ENCODE data around the gene CUBN. TPM values are rescaled to one million over a fixed set of nuclear protein-coding genes. Genes with fewer than 3 reads are reported as not detected.

The CUBN gene
- total and polyA plus RNA-seq, 8 donors = under 0.01 to 16.3 (median 1.2) TPM

DNA sequence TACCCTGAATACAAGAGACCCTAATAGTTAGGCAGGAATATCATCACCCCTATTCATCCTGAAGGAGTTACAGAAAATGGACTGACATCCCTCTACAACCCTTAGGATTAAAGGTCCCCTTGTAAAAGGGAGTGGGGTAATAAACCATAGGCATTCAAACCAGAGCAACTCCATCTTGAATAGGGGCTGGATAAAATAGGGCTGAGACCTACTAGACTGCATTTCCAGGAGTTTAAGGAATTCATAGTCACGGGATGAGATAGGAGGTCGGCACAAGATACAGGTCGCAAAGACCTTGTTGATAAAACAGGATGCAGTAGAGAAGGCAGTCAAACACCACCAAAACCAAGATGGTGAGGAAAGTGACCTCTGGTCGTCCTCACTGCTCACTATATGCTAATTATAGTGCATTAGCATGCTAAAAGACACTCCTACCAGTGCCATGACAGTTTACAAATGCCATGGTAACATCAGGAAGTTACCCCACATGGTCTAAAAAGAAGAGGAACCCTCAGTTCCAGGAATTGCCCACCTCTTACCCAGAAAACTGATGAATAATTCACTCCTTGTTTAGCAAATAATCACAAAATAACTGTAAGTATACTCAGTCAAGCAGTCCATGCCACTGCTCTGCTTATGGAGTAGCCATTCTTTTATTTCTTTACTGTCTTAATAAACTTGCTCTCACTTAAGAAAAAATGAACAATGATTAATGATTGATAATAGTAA, 37.2 kb downstream of the CUBN start:
- Histone ChIP-seq H3K27ac (no peak overlapping the region), H3K4me3 (no peak overlapping the region), H3K36me3 (no peaks in the 10 kb centered on the region), H3K9me3 (peaks cover 0 to 7% (median 0%) of the 10 kb centered on the region in 4 donors), H3K4me1 (no peaks in the 10 kb centered on the region), H3K27me3 (no peaks in the 10 kb centered on the region)
- WGBS, 5 donors = 77 to 96% (median 85%) methylated on average over 4 of the region's 4 CpGs
- TF ChIP-seq POLR2AphosphoS5 (IDR thresholded peaks at IDR 0.05) = no peak
- no peak for TF ChIP-seq EP300 (IDR thresholded peaks at IDR 0.05)
- TF ChIP-seq CTCF (IDR thresholded peaks at IDR 0.05) = no peak
- TF ChIP-seq POLR2A (IDR thresholded peaks at IDR 0.05) = no peak
- DNase-seq = no peak
- intact Hi-C loops (cut with DNase I; ENCODE audit: low total_unique reads) = no loop called here

DNA sequence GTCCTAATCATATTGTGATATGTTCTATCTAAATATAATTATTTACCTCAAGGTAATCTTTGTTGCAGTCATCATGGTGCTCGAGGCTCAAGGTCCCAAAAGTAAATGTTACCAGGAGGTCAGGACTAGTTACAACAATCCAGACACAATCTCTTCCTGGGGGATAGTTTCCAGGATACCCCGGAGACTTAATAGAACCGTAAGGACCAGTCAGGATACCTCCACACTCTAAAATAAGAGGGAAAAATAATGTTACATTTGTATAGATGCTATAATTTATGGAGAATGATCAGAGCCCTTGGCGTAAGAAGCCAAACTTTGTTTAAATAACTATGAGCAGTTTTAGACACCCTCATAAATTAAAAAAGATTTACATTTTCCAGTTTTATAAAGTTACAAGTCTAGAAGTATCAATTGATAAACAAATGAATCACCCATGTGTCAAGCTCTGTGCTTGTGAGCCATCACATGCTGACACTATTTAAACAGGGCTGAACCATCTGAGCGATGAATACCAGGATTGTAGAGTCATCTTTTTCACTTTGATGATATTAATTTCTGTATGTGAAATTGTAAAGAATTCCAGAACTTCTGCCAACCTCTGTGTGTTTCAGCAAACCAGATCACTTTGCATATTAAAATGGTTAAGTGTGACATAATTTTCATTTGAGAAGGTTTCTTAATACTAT, 41.3 kb downstream of the CUBN start:
- no peak for DNase-seq
- Histone ChIP-seq H3K27me3 (no peaks in the 10 kb centered on the region), H3K36me3 (no peaks in the 10 kb centered on the region), H3K9me3 (no peaks in the 10 kb centered on the region), H3K4me1 (no peaks in the 10 kb centered on the region), H3K4me3 (no peak overlapping the region), H3K27ac (no peak overlapping the region)
- WGBS, 5 donors = 61 to 79% (median 71%) methylated on average over 5 of the region's 5 CpGs
- TF ChIP-seq EP300 (IDR thresholded peaks at IDR 0.05) (no peak), CTCF (IDR thresholded peaks at IDR 0.05) (no peak), POLR2A (IDR thresholded peaks at IDR 0.05) (no peak), POLR2AphosphoS5 (IDR thresholded peaks at IDR 0.05) (no peak)
- intact Hi-C loops (cut with DNase I; ENCODE audit: low total_unique reads) = no loop called here

GRCh38 chr10:17086865-17087367, 42.7 kb downstream of the CUBN start:
- no peak for DNase-seq
- no peak overlapping the region for H3K27ac ChIP-seq
- TF ChIP-seq POLR2A (IDR thresholded peaks at IDR 0.05) = no peak
- TF ChIP-seq POLR2AphosphoS5 (IDR thresholded peaks at IDR 0.05) = no peak
- TF ChIP-seq CTCF (IDR thresholded peaks at IDR 0.05) = no peak
- TF ChIP-seq EP300 (IDR thresholded peaks at IDR 0.05) = no peak
- no peaks in the 10 kb centered on the region for H3K36me3 ChIP-seq
- intact Hi-C loops (cut with DNase I; ENCODE audit: low total_unique reads) = no loop called here
- no peaks in the 10 kb centered on the region for H3K4me1 ChIP-seq
- WGBS, 5 donors = 93 to 97% (median 95%) methylated on average over 3 of the region's 3 CpGs
- no peaks in the 10 kb centered on the region for H3K9me3 ChIP-seq
- no peaks in the 10 kb centered on the region for H3K27me3 ChIP-seq
- no peak overlapping the region for H3K4me3 ChIP-seq

DNA sequence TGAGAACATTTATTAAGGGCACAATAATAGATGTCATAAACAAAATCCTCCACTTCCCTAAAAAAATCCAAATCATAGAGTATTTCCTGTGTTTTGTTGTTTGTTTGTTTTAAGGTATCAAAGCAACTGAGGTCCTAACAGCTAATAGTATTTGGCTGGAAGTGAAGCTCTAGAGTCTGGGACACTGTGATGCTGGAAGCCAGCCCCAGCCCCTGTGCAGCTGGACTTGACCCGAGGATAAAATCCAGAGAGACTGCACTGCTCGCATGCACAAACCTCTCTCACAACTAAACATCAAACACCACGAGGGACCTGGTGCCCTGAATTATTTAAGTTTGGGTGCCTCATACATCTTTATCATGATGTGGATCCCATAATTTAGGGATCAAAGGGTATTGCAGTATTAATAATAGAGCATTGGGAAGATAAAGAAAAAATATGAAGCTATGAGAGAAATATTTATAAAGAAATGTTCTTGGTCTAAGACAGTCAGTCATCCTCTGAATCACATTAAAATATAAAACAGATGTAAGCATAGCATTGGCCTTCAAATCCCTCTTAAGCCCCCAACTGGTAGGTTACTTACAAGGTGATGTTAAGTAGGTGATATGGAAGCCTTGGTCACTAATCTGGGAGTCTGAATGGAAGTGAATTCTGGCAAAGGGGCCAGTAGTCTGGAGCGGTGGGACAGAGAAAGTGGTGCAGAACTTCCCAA, 44.4 kb downstream of the CUBN start:
- no peak overlapping the region for H3K4me3 ChIP-seq
- no peaks in the 10 kb centered on the region for H3K4me1 ChIP-seq
- H3K27me3 ChIP-seq = no peaks in the 10 kb centered on the region
- intact Hi-C loops (cut with DNase I; ENCODE audit: low total_unique reads) = no loop called here
- TF ChIP-seq CTCF (IDR thresholded peaks at IDR 0.05) = no peak
- no peak for TF ChIP-seq POLR2AphosphoS5 (IDR thresholded peaks at IDR 0.05)
- TF ChIP-seq POLR2A (IDR thresholded peaks at IDR 0.05) = no peak
- TF ChIP-seq EP300 (IDR thresholded peaks at IDR 0.05) = no peak
- H3K9me3 ChIP-seq = no peaks in the 10 kb centered on the region
- DNase-seq = peak in 1 of 2 donors; percentile 60
- H3K27ac ChIP-seq = no peak overlapping the region
- 60 to 79% (median 71%) methylated on average over 4 of the region's 4 CpGs for WGBS, 5 donors
- H3K36me3 ChIP-seq = no peaks in the 10 kb centered on the region
